GM19395 (cell line): ENCODE data around the gene FOSB.

ENCODE experiments used
- ATAC-seq: cut with Tn5 transposase; IDR thresholded peaks from one replicate; pipeline ENCODE4 v1.9.1; 2021; ENCODE audit warnings: mild to moderate bottlenecking, moderate library complexity; ENCODE audit not compliant: unreplicated experiment

FOSB gene

DNA sequence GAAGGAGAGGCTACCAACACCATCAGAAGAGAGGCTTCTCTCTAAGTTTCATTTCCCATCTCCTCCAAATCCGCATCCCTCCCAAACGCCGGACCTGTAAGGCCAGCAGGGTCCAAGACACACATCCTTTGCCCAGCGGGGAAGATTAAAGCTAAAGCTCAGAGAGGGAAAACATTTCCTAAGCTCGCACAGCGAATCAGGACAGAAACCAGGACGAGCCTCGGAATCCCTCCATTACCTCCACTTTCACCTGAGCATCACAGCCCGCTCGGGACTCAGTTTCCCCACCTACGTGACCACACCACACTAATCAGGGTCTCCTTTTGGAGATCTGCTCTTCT lies 711 bp upstream of the FOSB start:
- no peak for ATAC-seq

DNA sequence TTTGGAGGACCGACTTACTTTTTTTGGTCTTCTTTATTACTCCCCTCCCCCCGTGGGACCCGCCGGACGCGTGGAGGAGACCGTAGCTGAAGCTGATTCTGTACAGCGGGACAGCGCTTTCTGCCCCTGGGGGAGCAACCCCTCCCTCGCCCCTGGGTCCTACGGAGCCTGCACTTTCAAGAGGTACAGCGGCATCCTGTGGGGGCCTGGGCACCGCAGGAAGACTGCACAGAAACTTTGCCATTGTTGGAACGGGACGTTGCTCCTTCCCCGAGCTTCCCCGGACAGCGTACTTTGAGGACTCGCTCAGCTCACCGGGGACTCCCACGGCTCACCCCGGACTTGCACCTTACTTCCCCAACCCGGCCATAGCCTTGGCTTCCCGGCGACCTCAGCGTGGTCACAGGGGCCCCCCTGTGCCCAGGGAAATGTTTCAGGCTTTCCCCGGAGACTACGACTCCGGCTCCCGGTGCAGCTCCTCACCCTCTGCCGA lies 409 bp downstream of the FOSB start:
- ATAC-seq: no peak

DNA sequence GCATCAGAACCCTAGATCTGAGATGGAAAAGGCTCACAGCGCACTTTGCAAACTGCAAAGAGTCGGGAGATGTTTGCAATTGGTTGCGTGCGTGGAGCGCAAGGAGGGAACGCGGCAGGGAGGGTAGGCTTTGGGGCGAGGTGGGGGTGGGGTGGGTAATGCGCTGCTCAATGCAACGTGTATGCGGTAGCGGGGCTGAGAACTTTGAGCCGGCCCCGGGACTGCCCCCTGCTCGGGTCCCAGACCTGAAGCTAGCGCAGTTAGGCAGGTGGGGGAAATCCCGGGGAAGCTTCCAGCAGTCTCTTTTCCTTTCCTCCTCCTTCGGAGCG lies 971 bp downstream of the FOSB start:
- peak; percentile 23 for ATAC-seq

DNA sequence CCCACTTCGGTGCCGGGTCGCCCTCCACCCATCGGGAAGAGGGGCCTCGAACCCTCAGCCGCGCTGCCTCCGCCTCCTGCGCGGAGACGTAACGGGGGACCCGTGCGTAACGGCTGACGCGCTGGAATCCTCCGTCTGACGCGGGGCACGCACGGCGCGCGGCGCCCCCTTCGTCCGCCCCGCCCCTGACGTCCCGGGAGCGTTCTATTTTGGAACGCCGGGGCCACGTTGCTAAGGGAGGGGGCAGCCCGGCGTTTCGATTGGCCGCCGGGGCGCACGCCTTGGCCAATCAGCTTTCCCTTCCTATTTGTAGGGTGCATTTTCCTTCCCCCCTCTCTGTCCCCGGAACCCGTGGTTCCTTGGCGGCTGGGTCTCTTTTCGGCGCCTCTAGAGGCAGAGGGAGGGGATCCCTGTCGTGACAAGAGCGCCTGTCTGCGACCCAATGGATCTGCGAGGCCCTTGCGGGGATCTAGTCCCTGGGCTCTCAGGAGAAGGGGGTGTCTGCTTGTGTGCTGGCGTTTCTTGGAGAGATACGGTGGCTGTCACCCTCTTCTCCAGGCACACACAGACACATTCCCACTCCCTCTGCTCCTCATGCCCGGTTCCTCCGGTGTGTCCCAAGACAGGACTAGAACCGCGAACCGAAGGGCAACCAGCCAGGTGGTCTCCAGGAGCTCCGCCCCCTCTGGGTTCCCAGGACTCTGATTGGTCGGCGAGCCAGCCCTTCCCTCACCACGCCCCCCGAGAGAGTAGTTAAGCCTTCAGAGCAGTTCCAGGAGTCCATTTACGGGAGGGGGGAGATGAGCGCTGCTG lies 1.5 kb downstream of the FOSB start:
- ATAC-seq: peak; percentile 54

DNA sequence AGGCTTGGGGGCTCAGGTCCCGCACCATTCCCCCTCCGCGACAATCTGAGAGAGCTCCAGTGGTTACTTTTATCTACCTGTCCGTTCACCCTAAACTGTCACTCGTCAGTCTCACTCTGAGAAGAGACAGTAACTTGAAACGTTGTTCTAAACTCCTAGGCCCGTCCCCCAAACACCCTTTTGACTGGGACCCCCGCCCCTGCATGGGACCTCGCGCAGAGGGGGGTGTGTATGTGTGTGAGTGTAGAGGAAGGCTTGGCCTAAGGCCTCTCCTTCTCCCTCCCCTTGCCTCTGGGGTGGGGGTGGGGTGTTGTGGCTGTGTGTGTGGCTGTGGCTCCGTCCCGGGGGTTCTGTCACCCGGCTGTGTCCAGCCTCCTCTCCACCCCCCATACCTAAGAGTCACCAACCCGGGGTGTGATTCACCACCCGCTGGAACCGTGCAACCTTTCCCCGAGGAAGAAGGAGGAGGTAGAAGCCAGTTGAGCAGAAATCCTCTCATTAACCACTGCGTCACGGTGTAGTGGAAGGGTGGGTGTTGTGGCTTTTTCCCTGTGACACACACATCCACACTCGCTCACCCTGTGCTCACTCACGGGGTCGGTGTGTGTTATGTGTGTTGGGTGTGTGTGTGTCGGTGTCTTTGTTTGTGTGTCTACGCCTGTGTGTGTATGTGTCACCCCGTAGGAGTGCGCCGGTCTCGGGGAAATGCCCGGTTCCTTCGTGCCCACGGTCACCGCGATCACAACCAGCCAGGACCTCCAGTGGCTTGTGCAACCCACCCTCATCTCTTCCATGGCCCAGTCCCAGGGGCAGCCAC lies 2.4 kb downstream of the FOSB start:
- ATAC-seq: no peak

DNA sequence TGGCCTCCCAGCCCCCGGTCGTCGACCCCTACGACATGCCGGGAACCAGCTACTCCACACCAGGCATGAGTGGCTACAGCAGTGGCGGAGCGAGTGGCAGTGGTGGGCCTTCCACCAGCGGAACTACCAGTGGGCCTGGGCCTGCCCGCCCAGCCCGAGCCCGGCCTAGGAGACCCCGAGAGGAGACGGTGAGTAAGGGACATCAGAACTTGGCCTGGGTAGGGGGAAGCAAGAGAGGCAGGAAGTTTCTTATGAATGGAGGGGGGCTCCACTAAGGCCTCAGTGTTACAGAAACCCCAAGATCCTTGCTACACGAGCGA lies 2.9 kb downstream of the FOSB start:
- ATAC-seq: no peak

DNA sequence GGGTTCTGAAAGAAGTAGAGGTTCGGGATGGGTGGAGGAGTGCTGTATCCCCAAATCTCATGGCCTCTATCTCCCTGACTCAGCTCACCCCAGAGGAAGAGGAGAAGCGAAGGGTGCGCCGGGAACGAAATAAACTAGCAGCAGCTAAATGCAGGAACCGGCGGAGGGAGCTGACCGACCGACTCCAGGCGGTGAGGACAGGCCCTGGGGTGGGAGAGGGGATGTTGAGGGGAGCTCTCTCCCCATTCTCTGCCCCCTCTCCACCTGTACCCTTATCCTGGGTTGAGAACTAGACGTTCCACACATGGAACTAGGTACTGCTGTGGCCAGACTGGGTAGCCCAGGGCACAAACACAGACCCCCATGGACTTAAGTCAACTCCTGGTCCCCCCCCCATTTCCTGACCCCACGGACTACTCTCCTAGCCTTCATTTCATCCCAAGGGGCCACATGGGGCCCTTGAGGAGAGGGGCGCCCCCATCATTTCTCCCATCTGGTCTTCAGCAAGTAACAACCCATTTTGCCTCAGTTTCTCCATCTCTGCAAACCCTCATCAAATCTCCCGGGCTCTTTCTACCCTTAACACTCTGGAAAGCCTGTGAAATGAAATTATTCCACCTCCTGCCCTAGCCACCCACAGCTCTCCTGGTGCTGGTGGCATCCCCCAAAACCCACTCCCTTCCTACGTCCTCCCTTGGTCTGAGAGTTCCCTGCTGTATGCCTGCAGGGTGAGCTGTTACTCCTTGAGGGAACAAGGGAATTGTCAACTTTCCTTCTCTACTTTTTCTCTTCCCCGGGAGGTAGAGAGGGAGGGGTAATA lies 3.5 kb downstream of the FOSB start:
- no peak for ATAC-seq

DNA sequence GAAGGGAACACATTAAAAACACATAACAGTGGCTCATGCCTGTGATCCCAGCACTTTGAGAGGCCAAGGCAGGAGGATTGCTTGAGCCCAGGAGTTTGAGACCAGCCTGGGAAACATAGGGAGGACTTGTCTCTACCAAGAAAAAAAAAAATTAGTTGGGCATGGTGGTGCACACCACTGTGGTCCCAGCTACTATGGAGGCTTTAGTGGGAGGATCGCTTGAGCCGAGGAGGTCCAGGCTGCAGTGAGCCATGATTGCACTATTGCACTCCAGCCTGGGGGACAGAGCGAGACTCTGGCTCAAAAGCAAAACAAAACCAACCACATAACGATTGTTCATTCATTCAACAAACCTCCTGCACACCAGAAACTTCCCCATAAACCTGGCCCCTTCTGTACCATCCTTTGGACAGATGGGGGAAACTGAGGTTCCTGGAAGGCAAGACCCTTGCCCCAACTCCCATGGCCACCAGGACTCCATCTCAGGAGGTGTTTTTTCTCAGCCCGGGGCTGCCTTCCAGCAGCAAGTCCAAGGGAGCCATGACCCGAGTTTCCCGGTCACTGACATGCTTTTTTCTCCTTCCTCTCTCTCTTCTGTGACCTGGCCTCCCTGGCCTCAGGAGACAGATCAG lies 4.3 kb downstream of the FOSB start:
- ATAC-seq: no peak

DNA sequence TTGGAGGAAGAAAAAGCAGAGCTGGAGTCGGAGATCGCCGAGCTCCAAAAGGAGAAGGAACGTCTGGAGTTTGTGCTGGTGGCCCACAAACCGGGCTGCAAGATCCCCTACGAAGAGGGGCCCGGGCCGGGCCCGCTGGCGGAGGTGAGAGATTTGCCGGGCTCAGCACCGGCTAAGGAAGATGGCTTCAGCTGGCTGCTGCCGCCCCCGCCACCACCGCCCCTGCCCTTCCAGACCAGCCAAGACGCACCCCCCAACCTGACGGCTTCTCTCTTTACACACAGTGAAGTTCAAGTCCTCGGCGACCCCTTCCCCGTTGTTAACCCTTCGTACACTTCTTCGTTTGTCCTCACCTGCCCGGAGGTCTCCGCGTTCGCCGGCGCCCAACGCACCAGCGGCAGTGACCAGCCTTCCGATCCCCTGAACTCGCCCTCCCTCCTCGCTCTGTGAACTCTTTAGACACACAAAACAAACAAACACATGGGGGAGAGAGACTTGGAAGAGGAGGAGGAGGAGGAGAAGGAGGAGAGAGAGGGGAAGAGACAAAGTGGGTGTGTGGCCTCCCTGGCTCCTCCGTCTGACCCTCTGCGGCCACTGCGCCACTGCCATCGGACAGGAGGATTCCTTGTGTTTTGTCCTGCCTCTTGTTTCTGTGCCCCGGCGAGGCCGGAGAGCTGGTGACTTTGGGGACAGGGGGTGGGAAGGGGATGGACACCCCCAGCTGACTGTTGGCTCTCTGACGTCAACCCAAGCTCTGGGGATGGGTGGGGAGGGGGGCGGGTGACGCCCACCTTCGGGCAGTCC lies 5.0 kb downstream of the FOSB start:
- no peak for ATAC-seq

DNA sequence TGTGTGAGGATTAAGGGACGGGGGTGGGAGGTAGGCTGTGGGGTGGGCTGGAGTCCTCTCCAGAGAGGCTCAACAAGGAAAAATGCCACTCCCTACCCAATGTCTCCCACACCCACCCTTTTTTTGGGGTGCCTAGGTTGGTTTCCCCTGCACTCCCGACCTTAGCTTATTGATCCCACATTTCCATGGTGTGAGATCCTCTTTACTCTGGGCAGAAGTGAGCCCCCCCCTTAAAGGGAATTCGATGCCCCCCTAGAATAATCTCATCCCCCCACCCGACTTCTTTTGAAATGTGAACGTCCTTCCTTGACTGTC lies 5.5 kb downstream of the FOSB start:
- no peak for ATAC-seq

DNA sequence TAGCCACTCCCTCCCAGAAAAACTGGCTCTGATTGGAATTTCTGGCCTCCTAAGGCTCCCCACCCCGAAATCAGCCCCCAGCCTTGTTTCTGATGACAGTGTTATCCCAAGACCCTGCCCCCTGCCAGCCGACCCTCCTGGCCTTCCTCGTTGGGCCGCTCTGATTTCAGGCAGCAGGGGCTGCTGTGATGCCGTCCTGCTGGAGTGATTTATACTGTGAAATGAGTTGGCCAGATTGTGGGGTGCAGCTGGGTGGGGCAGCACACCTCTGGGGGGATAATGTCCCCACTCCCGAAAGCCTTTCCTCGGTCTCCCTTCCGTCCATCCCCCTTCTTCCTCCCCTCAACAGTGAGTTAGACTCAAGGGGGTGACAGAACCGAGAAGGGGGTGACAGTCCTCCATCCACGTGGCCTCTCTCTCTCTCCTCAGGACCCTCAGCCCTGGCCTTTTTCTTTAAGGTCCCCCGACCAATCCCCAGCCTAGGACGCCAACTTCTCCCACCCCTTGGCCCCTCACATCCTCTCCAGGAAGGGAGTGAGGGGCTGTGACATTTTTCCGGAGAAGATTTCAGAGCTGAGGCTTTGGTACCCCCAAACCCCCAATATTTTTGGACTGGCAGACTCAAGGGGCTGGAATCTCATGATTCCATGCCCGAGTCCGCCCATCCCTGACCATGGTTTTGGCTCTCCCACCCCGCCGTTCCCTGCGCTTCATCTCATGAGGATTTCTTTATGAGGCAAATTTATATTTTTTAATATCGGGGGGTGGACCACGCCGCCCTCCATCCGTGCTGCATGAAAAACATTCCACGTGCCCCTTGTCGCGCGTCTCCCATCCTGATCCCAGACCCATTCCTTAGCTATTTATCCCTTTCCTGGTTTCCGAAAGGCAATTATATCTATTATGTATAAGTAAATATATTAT lies 6.1 kb downstream of the FOSB start:
- ATAC-seq: no peak

DNA sequence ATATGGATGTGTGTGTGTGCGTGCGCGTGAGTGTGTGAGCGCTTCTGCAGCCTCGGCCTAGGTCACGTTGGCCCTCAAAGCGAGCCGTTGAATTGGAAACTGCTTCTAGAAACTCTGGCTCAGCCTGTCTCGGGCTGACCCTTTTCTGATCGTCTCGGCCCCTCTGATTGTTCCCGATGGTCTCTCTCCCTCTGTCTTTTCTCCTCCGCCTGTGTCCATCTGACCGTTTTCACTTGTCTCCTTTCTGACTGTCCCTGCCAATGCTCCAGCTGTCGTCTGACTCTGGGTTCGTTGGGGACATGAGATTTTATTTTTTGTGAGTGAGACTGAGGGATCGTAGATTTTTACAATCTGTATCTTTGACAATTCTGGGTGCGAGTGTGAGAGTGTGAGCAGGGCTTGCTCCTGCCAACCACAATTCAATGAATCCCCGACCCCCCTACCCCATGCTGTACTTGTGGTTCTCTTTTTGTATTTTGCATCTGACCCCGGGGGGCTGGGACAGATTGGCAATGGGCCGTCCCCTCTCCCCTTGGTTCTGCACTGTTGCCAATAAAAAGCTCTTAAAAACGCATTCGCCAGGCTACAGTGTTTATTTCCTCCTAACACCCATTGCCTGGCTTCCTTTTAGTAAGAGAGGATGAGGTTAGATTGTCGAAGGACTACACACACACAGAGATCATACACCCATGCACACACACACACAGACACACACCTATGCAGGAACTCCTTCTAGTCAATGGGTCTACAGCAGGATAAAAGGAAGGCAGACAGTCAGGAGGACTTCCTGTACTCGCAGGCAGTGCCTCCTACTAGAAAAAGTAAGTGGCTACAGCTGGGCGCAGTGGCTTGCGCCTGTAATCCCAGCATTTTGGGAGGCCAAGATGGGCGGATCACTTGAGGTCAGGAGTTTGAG lies 7.1 kb downstream of the FOSB start:
- no peak for ATAC-seq

DNA sequence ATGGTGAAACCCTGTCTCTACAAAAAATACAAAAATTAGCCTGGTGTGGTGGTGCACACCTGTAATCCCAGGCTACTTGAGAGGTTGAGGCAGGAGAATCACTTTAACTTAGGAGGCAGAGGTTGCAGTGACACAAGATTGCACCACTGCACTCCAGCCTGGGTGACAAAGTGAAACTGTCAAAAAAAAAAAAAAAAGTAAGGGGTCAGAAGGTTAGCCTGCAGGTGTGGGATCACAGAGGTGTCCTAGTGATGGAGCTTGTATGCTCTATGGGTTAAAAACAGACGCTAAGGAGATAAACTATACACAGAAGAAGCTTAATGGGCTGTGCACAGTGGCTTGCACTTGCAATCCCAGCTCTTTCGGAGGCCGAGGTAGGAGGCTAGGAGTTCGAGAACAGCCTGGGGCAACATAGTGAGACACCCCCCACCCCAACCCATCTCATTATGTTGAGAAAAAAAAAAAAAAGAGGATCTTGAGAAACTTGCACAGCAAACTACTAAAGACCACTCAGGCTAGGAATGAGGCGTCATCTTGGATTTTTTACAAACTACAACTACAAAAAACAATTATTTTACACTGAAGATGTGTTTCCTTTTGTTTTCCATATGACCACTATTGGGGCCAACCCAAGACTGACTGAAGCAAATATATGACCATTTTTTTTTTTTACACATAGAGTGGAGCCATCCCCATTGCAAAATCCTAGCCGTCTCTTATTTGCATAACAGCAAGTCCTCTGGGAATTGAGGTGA lies 7.9 kb downstream of the FOSB start:
- ATAC-seq: no peak

DNA sequence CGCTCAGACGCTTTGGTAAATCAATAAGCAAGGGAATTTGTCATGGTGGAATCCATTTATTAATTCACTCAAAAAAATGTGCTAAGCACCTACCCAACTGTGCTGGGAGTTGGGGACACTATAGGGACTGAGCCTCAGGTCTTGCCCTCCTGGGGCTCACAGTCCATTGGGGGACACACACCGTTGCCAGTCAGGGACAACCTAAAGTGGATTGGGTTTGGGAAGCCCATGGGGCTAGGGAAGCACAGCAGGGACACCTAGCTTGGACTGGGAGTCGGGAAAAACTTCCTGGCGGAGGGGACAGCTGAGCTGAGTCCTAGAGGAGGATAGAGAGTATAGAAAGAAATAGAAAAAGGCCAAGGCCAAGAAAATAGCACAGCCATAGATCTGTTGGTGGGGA lies 8.5 kb downstream of the FOSB start:
- no peak for ATAC-seq

DNA sequence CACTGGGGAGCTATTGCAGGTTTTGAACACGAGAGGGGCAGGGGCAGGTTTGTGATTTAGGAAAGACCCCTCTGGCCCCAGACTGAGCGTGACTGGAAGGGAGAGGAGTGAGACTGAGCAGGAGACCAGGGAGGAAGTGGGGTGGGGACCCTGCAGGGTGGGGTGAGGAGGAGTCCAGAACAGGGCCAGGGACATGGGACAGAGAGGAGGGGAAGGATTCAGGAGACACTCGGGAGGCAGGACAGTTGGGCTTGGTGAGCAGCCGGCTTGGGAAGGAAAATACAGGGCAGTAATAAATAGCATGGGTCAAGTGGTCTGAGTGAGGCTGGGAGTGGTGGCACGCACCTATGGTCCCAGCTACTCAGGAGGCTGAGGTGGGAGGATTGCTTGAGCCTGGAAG lies 9.4 kb downstream of the FOSB start:
- no peak for ATAC-seq

DNA sequence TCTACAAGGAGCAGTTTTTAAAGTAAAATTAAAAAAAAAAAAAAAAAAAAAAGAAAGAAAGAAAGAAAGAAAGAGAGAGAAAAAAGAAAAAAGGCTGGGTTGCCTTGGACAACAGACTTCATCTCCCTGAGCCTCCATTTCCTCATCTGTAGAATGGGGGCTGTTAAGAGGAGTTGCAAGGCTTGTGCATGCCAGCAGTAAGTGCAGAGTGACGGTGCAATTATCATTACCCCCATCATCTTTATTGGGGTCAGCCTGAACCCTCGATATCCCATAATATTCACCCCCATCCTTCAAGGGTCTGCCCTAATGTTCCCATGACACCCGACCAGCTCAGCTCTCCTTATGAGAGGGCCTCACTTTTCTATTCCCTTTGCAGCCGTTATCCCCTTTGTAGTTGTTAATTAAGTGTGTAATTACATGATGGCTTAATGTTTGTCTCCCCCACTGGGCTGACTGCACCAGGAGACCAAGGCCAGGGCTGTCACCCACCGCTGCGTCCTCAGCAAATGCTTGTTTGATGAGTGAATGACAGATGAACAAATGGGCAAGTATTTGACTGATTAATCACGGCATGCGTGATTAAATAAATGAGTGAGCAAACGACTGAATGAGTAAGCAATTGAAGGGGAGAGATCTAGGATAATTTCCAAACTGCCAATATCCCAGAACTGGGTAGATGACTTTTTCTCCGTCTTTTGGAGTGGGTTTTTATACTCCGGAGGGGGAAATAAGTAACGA lies 10.1 kb downstream of the FOSB start:
- ATAC-seq: no peak
